NOMO-1 (cell line): ENCODE data around the gene SLCO6A1.

Source experiments
- DNase-seq, 2 experiments: peaks; one replicate each; lab custom pipeline; 2025; ENCODE audit not compliant: unreplicated experiment in 2 of 2; lab: John Stamatoyannopoulos, UW

Gene SLCO6A1

GRCh38 chr5:102453716-102454115 is 45.1 kb downstream of the SLCO6A1 start:
- peak in 1 of 2 experiments; percentile 48 for DNase-seq

DNA sequence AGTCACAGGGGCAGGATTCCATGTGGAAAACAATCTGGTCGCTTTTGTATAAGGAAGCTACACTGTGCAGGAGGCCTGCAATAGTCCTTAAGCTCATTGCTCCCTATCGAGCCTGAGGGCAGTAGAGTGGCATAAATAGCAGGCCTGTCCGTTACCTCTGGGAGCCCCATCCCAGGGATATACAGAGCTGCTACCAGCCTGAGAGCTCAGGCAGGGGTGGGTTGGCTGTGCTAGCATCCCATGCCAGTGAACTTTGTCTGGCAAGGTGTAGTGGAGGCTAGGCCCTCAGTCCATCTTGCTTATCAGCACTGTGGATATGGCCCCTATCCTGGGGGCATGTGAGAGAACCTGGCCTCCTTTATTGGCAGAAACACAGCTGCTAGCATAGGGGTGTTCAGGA is 47.7 kb downstream of the SLCO6A1 start:
- DNase-seq: no peak

DNA sequence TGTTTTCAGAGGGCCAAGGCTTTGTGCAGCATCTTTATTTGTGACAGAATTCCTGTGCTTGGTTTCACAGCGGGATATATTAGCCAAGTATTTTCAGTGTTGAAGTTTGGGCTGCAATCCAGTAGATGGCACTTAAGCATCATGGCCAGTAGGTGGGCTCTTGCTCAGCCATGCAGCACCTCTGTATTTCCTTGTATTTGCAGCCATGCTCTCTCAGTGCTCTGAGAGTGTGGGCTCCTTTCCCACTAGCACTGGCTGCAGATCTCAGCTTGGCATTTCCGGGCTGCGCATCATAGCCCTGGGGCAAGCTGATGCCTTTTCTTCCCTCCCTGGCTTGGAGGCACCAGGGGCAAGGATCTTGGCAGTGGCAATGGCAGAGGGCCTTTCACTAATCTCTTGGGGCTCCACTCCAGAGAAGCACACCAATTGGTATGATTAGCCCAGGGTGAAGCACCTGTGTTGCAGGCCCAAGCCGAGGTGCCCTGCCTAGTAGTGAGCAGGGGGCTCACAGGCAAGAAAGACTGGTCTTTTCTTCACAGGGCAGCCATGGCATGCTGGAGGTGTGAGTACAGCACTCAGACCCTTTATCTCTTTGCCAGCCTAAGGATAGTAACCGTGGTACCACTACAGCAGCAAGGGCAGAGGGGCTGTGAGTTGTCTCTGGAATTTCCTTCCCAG is 48.3 kb downstream of the SLCO6A1 start:
- DNase-seq: peak; percentile 4 to 26

DNA sequence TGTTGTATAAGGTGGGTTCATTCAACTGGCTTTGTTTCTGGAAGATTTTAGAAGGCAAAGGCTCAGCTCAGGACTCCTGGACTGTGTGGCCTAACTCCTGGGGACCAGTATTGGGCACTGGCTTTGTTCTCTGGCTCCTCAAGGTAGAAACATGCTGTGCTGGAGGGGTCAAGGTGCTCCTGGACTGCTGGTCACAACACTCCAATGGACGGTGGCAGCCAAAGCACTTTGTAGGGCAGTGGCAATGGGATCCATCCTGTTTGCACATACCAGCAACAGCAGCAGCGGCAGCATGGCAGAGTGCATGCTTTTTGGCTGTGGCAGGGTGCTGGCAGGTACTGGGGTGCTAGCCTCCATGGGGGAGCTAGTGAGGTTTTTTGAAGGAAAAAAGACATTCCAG is 65.3 kb downstream of the SLCO6A1 start:
- no peak for DNase-seq

GRCh38 chr5:102421647-102422046 is 77.2 kb downstream of the SLCO6A1 start:
- no peak for DNase-seq

DNA sequence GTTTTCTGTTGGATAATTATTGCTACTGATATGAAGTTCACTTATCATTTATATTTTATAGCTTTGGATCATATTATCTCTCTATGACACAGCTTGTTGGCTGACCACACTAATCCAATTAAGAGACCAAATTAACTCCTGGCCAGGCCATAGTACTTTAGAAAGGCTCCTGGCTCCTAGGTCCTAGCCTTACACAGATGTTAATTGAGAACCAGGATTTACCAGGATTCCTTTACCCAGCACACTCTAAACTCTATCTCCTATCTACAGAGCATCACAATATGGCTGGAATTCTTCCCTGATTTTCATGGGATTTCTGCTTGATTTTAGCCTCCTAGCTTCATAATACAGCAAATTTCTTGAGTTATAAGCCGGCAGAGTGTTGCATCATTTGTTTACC is 80.3 kb downstream of the SLCO6A1 start:
- no peak for DNase-seq

DNA sequence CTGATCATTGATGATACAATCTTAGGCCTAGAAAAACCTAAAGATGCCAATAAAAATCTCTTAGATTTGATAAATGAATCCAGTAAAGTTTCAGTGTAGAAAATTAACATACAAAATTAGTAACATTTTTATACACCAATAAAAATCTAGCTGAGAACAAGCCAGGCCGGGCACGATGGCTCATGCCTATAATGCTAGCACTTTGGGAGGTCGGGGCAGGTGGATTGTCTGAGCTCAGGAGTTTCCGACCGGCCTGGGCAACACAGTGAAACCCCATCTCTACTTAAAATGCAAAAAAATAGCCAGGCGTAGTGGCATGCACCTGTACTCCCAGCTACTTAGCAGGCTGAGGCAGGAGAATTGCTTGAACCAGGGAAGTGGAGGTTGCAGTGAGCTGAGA is 84.4 kb downstream of the SLCO6A1 start:
- DNase-seq: no peak

- no peak for DNase-seq
Measured at GRCh38 chr5:102388235-102388634, 110.6 kb downstream of the SLCO6A1 start.

DNA sequence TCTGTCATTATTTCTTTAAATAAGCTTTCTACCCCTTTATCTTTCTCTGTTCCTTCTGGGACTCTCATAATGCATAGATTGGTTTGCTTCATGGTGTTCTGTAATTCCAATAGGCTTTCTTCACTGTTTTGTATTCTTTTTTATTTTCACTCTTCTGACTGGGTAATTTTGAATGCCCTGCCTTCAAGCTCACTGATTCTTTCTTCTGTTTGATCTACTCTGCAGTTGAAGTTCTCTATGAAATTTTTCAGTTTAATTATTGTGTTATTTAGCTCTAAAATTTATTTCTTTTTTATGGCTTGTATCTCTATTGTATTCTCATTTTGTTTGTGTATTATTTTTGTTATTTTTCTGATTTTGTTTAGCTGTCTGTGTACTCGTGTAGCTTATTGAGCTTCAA is 113.4 kb downstream of the SLCO6A1 start:
- DNase-seq: no peak

DNA sequence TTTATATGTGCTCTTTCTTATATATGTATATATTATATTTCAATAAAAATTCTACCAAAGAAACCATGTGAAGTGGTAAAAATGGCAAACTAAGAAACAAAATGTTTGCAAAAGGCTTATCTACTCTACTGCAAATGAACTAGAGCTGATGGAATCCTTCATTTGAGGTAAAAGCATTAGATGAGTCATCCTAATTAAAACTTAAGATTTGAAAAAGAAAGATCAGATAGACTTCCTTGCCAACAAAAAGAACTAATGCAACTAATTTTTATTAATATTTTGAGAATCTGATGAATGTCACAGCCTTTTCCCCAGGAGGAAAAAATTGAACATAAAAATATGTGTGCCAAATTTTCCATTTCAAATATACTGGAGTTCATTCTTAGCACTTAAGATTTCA is 118.6 kb downstream of the SLCO6A1 start:
- DNase-seq: no peak

DNA sequence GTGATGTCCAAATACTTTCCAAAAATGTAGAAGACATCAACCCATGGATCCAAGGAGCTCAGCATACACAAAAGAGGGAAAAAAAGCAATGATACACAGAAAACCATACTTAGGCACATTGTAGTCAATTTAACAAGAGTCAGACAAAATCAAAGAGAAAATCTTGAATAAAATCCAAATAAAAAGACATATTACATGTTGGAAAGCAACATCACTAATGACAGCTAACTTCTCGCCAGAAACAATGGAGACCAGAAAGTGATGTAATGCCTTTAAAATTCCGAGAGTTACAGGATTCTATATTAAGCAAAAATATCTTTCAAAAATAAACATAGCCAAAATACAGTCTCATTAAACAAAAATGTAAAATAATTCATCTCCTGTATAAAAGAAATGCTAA is 122.9 kb downstream of the SLCO6A1 start:
- DNase-seq: no peak

GRCh38 chr5:102375272-102375671 is 123.5 kb downstream of the SLCO6A1 start:
- no peak for DNase-seq

- no peak for DNase-seq
Measured at GRCh38 chr5:102368392-102368791, 130.4 kb downstream of the SLCO6A1 start.

DNA sequence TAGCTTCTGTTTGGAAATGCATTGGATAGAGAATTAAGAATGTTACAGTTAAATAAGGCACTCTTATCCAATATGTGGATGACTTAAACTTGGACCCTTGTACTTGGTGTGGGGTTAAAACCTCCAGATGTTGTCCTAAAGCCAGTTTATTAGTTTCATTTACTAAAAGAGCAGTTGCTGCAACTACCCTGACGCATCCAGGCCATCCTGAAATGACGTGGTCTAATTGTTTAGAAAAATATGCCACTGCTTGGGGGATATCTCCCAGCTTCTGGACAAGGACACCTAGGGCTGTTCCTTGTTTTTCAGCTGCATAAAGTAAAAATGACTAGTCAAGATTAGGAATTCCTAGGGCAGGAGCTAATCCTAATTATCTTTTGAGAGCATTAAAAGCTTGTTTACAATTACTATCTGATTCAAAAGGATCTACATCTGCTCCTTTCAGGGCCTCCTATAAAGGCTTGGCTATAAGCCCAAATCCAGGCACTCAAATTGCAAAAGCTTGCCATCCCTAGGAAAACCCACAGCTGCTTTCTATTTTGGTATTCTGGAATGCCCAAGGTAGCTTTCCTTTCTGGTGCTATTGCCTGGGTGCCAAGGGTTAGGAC is 157.0 kb downstream of the SLCO6A1 start:
- no peak for DNase-seq

- DNase-seq: no peak
Measured at GRCh38 chr5:102324714-102325113, 174.1 kb downstream of the SLCO6A1 start.
